ENCODE results near the gene TBC1D22A.

TBC1D22A gene

GRCh38 chr22:47032956-47033647 lies 270.7 kb downstream of the TBC1D22A start:
- H3K36me3 ChIP-seq (ENCODE audit: control insufficient read depth, insufficient read depth, low read length), result no peaks in the 10 kb centered on the region
- peak overlapping the region; percentile 25 for H3K9ac ChIP-seq (ENCODE audit: low read length)
- H3K9me3 ChIP-seq (ENCODE audit: control insufficient read depth, low read length), result no peaks in the 10 kb centered on the region
- no peak overlapping the region for H3K4me3 ChIP-seq (ENCODE audit: low read length)
- H3K4me1 ChIP-seq (ENCODE audit: control insufficient read depth, insufficient read depth, low read length), result peaks cover 21% of the 10 kb centered on the region
- no peaks in the 10 kb centered on the region for H3K27me3 ChIP-seq (ENCODE audit: control insufficient read depth, insufficient read depth, low read length)

- H3K27me3 ChIP-seq (ENCODE audit: control insufficient read depth, insufficient read depth, low read length), result no peaks in the 10 kb centered on the region
- no peaks in the 10 kb centered on the region for H3K9me3 ChIP-seq (ENCODE audit: control insufficient read depth, low read length)
- no peaks in the 10 kb centered on the region for H3K36me3 ChIP-seq (ENCODE audit: control insufficient read depth, insufficient read depth, low read length)
- no peak overlapping the region for H3K9ac ChIP-seq (ENCODE audit: low read length)
- peaks cover 21% of the 10 kb centered on the region for H3K4me1 ChIP-seq (ENCODE audit: control insufficient read depth, insufficient read depth, low read length)
- no peak overlapping the region for H3K4me3 ChIP-seq (ENCODE audit: low read length)
Measured at GRCh38 chr22:47033648-47034000, 271.2 kb downstream of the TBC1D22A start.

GRCh38 chr22:47034076-47034808 lies 271.8 kb downstream of the TBC1D22A start:
- Histone ChIP-seq H3K9me3 (ENCODE audit: control insufficient read depth, low read length) (no peaks in the 10 kb centered on the region), H3K9ac (ENCODE audit: low read length) (no peak overlapping the region), H3K27me3 (ENCODE audit: control insufficient read depth, insufficient read depth, low read length) (no peaks in the 10 kb centered on the region), H3K4me3 (ENCODE audit: low read length) (no peak overlapping the region), H3K36me3 (ENCODE audit: control insufficient read depth, insufficient read depth, low read length) (no peaks in the 10 kb centered on the region), H3K4me1 (ENCODE audit: control insufficient read depth, insufficient read depth, low read length) (peaks cover 21% of the 10 kb centered on the region)

GRCh38 chr22:47034905-47035419 lies 272.5 kb downstream of the TBC1D22A start:
- H3K9ac ChIP-seq (ENCODE audit: low read length), result no peak overlapping the region
- no peak overlapping the region for H3K4me3 ChIP-seq (ENCODE audit: low read length)
- H3K27me3 ChIP-seq (ENCODE audit: control insufficient read depth, insufficient read depth, low read length), result no peaks in the 10 kb centered on the region
- H3K4me1 ChIP-seq (ENCODE audit: control insufficient read depth, insufficient read depth, low read length), result peaks cover 21% of the 10 kb centered on the region
- no peaks in the 10 kb centered on the region for H3K9me3 ChIP-seq (ENCODE audit: control insufficient read depth, low read length)
- no peaks in the 10 kb centered on the region for H3K36me3 ChIP-seq (ENCODE audit: control insufficient read depth, insufficient read depth, low read length)

- Histone ChIP-seq H3K36me3 (ENCODE audit: control insufficient read depth, insufficient read depth, low read length) (no peaks in the 10 kb centered on the region), H3K4me3 (ENCODE audit: low read length) (no peak overlapping the region), H3K4me1 (ENCODE audit: control insufficient read depth, insufficient read depth, low read length) (peaks cover 21% of the 10 kb centered on the region), H3K27me3 (ENCODE audit: control insufficient read depth, insufficient read depth, low read length) (no peaks in the 10 kb centered on the region), H3K9me3 (ENCODE audit: control insufficient read depth, low read length) (no peaks in the 10 kb centered on the region), H3K9ac (ENCODE audit: low read length) (no peak overlapping the region)
Measured at GRCh38 chr22:47035425-47035881, 273.0 kb downstream of the TBC1D22A start.

- peaks cover 21% of the 10 kb centered on the region for H3K4me1 ChIP-seq (ENCODE audit: control insufficient read depth, insufficient read depth, low read length)
- no peaks in the 10 kb centered on the region for H3K36me3 ChIP-seq (ENCODE audit: control insufficient read depth, insufficient read depth, low read length)
- H3K4me3 ChIP-seq (ENCODE audit: low read length), result no peak overlapping the region
- no peaks in the 10 kb centered on the region for H3K9me3 ChIP-seq (ENCODE audit: control insufficient read depth, low read length)
- H3K27me3 ChIP-seq (ENCODE audit: control insufficient read depth, insufficient read depth, low read length), result no peaks in the 10 kb centered on the region
- no peak overlapping the region for H3K9ac ChIP-seq (ENCODE audit: low read length)
Measured at GRCh38 chr22:47036352-47036751, 273.9 kb downstream of the TBC1D22A start.

GRCh38 chr22:47036936-47037485 lies 274.6 kb downstream of the TBC1D22A start:
- no peaks in the 10 kb centered on the region for H3K9me3 ChIP-seq (ENCODE audit: control insufficient read depth, low read length)
- no peaks in the 10 kb centered on the region for H3K27me3 ChIP-seq (ENCODE audit: control insufficient read depth, insufficient read depth, low read length)
- no peak overlapping the region for H3K4me3 ChIP-seq (ENCODE audit: low read length)
- H3K9ac ChIP-seq (ENCODE audit: low read length), result no peak overlapping the region
- H3K4me1 ChIP-seq (ENCODE audit: control insufficient read depth, insufficient read depth, low read length), result peaks cover 17% of the 10 kb centered on the region
- no peaks in the 10 kb centered on the region for H3K36me3 ChIP-seq (ENCODE audit: control insufficient read depth, insufficient read depth, low read length)

GRCh38 chr22:47038206-47038835 lies 275.9 kb downstream of the TBC1D22A start:
- Histone ChIP-seq H3K36me3 (ENCODE audit: control insufficient read depth, insufficient read depth, low read length) (no peaks in the 10 kb centered on the region), H3K4me3 (ENCODE audit: low read length) (no peak overlapping the region), H3K4me1 (ENCODE audit: control insufficient read depth, insufficient read depth, low read length) (peaks cover 9% of the 10 kb centered on the region), H3K9ac (ENCODE audit: low read length) (no peak overlapping the region), H3K9me3 (ENCODE audit: control insufficient read depth, low read length) (no peaks in the 10 kb centered on the region), H3K27me3 (ENCODE audit: control insufficient read depth, insufficient read depth, low read length) (no peaks in the 10 kb centered on the region)

- H3K4me1 ChIP-seq (ENCODE audit: control insufficient read depth, insufficient read depth, low read length), result peaks cover 15% of the 10 kb centered on the region
- H3K27me3 ChIP-seq (ENCODE audit: control insufficient read depth, insufficient read depth, low read length), result no peaks in the 10 kb centered on the region
- H3K36me3 ChIP-seq (ENCODE audit: control insufficient read depth, insufficient read depth, low read length), result no peaks in the 10 kb centered on the region
- no peak overlapping the region for H3K4me3 ChIP-seq (ENCODE audit: low read length)
- H3K9me3 ChIP-seq (ENCODE audit: control insufficient read depth, low read length), result no peaks in the 10 kb centered on the region
- H3K9ac ChIP-seq (ENCODE audit: low read length), result no peak overlapping the region
Measured at GRCh38 chr22:47039356-47039755, 276.9 kb downstream of the TBC1D22A start.

GRCh38 chr22:47040486-47041270 lies 278.2 kb downstream of the TBC1D22A start:
- Histone ChIP-seq H3K9ac (ENCODE audit: low read length) (no peak overlapping the region), H3K27me3 (ENCODE audit: control insufficient read depth, insufficient read depth, low read length) (no peaks in the 10 kb centered on the region), H3K4me1 (ENCODE audit: control insufficient read depth, insufficient read depth, low read length) (peaks cover 15% of the 10 kb centered on the region), H3K36me3 (ENCODE audit: control insufficient read depth, insufficient read depth, low read length) (no peaks in the 10 kb centered on the region), H3K4me3 (ENCODE audit: low read length) (no peak overlapping the region), H3K9me3 (ENCODE audit: control insufficient read depth, low read length) (no peaks in the 10 kb centered on the region)

GRCh38 chr22:47041271-47042115 lies 279.0 kb downstream of the TBC1D22A start:
- Histone ChIP-seq H3K36me3 (ENCODE audit: control insufficient read depth, insufficient read depth, low read length) (no peaks in the 10 kb centered on the region), H3K4me1 (ENCODE audit: control insufficient read depth, insufficient read depth, low read length) (peaks cover 20% of the 10 kb centered on the region), H3K9ac (ENCODE audit: low read length) (no peak overlapping the region)

More at GRCh38 chr22:47041271-47042115, 279.0 kb downstream of the TBC1D22A start:
- H3K27me3 ChIP-seq (ENCODE audit: control insufficient read depth, insufficient read depth, low read length), result no peaks in the 10 kb centered on the region
- no peak overlapping the region for H3K4me3 ChIP-seq (ENCODE audit: low read length)
- H3K9me3 ChIP-seq (ENCODE audit: control insufficient read depth, low read length), result no peaks in the 10 kb centered on the region
